Erythroblast (primary cell): ENCODE data around the gene ABHD15.

Experiments used
- DNase-seq, 2 experiments: peaks; one replicate each; lab custom pipeline; 2025; lab: John Stamatoyannopoulos, UW
- GATA1 ChIP-seq: IDR thresholded peaks from 2 replicates; pipeline ENCODE4 v1.6.1; 2011; ENCODE audit warnings: low read depth, mild to moderate bottlenecking, control low read depth, low read length, moderate library complexity
- POLR2A ChIP-seq: IDR thresholded peaks from 2 replicates; pipeline ENCODE4 v1.6.1; 2011; ENCODE audit warnings: mild to moderate bottlenecking, low read length

The ABHD15 gene

GRCh38 chr17:29514792-29515191 lies 52.0 kb downstream of the ABHD15 start:
- no peak for TF ChIP-seq POLR2A
- TF ChIP-seq GATA1, result no peak
- no peak for DNase-seq

DNA sequence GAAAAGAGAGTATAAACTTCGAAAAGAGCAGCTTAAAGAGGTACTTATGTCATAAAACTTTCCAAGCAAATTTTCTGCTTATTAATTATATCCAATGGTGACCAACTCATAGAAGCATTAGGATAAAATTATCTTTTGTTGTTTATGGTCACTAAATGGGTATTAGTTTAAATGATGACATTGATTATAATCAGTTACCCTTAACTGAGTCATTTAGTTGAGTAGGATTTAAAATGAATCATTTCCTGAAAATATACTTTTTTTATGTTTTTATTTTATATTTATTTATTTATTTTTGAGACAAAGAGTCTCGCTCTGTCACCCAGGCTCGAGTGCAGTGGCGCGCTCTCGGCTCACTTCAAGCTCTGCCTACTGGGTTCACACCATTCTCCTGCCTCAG lies 55.9 kb downstream of the ABHD15 start:
- no peak for TF ChIP-seq POLR2A
- no peak for TF ChIP-seq GATA1

More for the DNA sequence above, 55.9 kb downstream of the ABHD15 start:
- no peak for DNase-seq
